ENCODE results near the gene BUB3. TPM values are rescaled to one million over a fixed set of nuclear protein-coding genes. Genes with fewer than 3 reads are reported as not detected.

BUB3 gene
- total and polyA plus RNA-seq, 2 donors (not counting 1 experiment from before 2014, with no cell fraction given) = 121 to 195 TPM

GRCh38 chr10:123142701-123143161, 11.5 kb upstream of the BUB3 start:
- peaks cover 88% of the 10 kb centered on the region for H3K27me3 ChIP-seq (ENCODE audit: control insufficient read depth, insufficient read depth, low read length)
- no peak for DNase-seq (ENCODE audit: low read depth in 2 of 2)
- H3K27ac ChIP-seq (ENCODE audit: insufficient read depth, low read length) = no peak overlapping the region

GRCh38 chr10:123143162-123143824, 10.9 kb upstream of the BUB3 start:
- H3K36me3 ChIP-seq (ENCODE audit: control insufficient read depth, insufficient read depth, low read length) = no peaks in the 10 kb centered on the region
- H2AFZ ChIP-seq (ENCODE audit: low read length) = no peak overlapping the region
- DNase-seq (ENCODE audit: low read depth in 2 of 2) = no peak
- no peaks in the 10 kb centered on the region for H3K79me2 ChIP-seq (ENCODE audit: control insufficient read depth, insufficient read depth, low read length)
- H3K9me3 ChIP-seq (ENCODE audit: control insufficient read depth, insufficient read depth, low read depth, low read length) = no peaks in the 10 kb centered on the region
- peaks cover 90% of the 10 kb centered on the region for H3K27me3 ChIP-seq (ENCODE audit: control insufficient read depth, insufficient read depth, low read length)
- TF ChIP-seq EZH2 (IDR thresholded peaks at IDR 0.05; ENCODE audit: low read length, missing control alignments) = peak; percentile 81
- TF ChIP-seq, protein P1, sequence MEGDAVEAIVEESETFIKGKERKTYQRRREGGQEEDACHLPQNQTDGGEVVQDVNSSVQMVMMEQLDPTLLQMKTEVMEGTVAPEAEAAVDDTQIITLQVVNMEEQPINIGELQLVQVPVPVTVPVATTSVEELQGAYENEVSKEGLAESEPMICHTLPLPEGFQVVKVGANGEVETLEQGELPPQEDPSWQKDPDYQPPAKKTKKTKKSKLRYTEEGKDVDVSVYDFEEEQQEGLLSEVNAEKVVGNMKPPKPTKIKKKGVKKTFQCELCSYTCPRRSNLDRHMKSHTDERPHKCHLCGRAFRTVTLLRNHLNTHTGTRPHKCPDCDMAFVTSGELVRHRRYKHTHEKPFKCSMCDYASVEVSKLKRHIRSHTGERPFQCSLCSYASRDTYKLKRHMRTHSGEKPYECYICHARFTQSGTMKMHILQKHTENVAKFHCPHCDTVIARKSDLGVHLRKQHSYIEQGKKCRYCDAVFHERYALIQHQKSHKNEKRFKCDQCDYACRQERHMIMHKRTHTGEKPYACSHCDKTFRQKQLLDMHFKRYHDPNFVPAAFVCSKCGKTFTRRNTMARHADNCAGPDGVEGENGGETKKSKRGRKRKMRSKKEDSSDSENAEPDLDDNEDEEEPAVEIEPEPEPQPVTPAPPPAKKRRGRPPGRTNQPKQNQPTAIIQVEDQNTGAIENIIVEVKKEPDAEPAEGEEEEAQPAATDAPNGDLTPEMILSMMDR (conservative IDR thresholded peaks at IDR 0.05 in 1 of 2, IDR thresholded peaks at IDR 0.05 in 1 of 2; ENCODE audit: low read depth in 1 of 2, low read length in 2 of 2) = no peak
- no peak overlapping the region for H3K4me2 ChIP-seq (ENCODE audit: extremely low read depth, insufficient read depth, low read length)
- H4K20me1 ChIP-seq (ENCODE audit: control insufficient read depth, extremely low read depth, insufficient read depth, low read length) = no peaks in the 10 kb centered on the region
- H3K4me1 ChIP-seq (ENCODE audit: control insufficient read depth, extremely low read depth, insufficient read depth, low read length) = no peaks in the 10 kb centered on the region
- no peak overlapping the region for H3K9ac ChIP-seq (ENCODE audit: insufficient read depth, low read length)
- no peak overlapping the region for H3K4me3 ChIP-seq (replicated peaks in 1 of 4; ENCODE audit: control extremely low read depth in 1 of 4, insufficient read depth in 1 of 4, low read depth in 3 of 4, low read length in 4 of 4)
- no peak overlapping the region for H3K27ac ChIP-seq (ENCODE audit: insufficient read depth, low read length)

More at GRCh38 chr10:123142701-123143161, 11.5 kb upstream of the BUB3 start:
- H2AFZ ChIP-seq (ENCODE audit: low read length) = no peak overlapping the region
- H3K79me2 ChIP-seq (ENCODE audit: control insufficient read depth, insufficient read depth, low read length) = no peaks in the 10 kb centered on the region
- no peaks in the 10 kb centered on the region for H3K4me1 ChIP-seq (ENCODE audit: control insufficient read depth, extremely low read depth, insufficient read depth, low read length)
- no peaks in the 10 kb centered on the region for H3K36me3 ChIP-seq (ENCODE audit: control insufficient read depth, insufficient read depth, low read length)
- TF ChIP-seq, protein P1 (conservative IDR thresholded peaks at IDR 0.05 in 1 of 2, IDR thresholded peaks at IDR 0.05 in 1 of 2; ENCODE audit: low read depth in 1 of 2, low read length in 2 of 2) = no peak
- no peak for TF ChIP-seq EZH2 (IDR thresholded peaks at IDR 0.05; ENCODE audit: low read length, missing control alignments)
- no peaks in the 10 kb centered on the region for H4K20me1 ChIP-seq (ENCODE audit: control insufficient read depth, extremely low read depth, insufficient read depth, low read length)
- H3K9me3 ChIP-seq (ENCODE audit: control insufficient read depth, insufficient read depth, low read depth, low read length) = no peaks in the 10 kb centered on the region
- no peak overlapping the region for H3K9ac ChIP-seq (ENCODE audit: insufficient read depth, low read length)
- no peak overlapping the region for H3K4me3 ChIP-seq (replicated peaks in 1 of 4; ENCODE audit: control extremely low read depth in 1 of 4, insufficient read depth in 1 of 4, low read depth in 3 of 4, low read length in 4 of 4)
- no peak overlapping the region for H3K4me2 ChIP-seq (ENCODE audit: extremely low read depth, insufficient read depth, low read length)

DNA sequence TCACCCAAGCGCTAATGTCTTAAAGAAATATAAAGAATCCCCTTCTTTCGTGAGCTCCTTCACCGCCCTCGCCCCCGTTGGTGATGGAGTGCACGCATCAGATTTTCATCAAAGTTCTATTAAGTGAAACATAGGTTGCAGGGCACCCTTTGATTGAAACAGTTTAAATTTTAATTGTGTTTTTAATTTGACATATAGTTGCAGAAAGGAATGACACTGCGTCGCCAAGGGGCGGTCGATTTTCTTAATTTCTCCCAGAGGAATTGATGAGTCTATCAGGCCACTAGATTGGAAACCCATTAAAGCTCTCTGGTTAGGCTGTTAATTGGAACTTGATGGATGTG, 10.4 kb upstream of the BUB3 start:
- Histone ChIP-seq H3K36me3 (ENCODE audit: control insufficient read depth, insufficient read depth, low read length) (no peaks in the 10 kb centered on the region), H3K4me1 (ENCODE audit: control insufficient read depth, extremely low read depth, insufficient read depth, low read length) (no peaks in the 10 kb centered on the region), H3K27ac (ENCODE audit: insufficient read depth, low read length) (no peak overlapping the region), H3K27me3 (ENCODE audit: control insufficient read depth, insufficient read depth, low read length) (peaks cover 94% of the 10 kb centered on the region), H3K79me2 (ENCODE audit: control insufficient read depth, insufficient read depth, low read length) (no peaks in the 10 kb centered on the region), H4K20me1 (ENCODE audit: control insufficient read depth, extremely low read depth, insufficient read depth, low read length) (no peaks in the 10 kb centered on the region), H3K9ac (ENCODE audit: insufficient read depth, low read length) (no peak overlapping the region), H3K4me2 (ENCODE audit: extremely low read depth, insufficient read depth, low read length) (no peak overlapping the region), H2AFZ (ENCODE audit: low read length) (no peak overlapping the region), H3K4me3 (replicated peaks in 1 of 4; ENCODE audit: control extremely low read depth in 1 of 4, insufficient read depth in 1 of 4, low read depth in 3 of 4, low read length in 4 of 4) (no peak overlapping the region), H3K9me3 (ENCODE audit: control insufficient read depth, insufficient read depth, low read depth, low read length) (no peaks in the 10 kb centered on the region)
- no peak for DNase-seq (ENCODE audit: low read depth in 2 of 2)
- TF ChIP-seq, protein P1 (conservative IDR thresholded peaks at IDR 0.05 in 1 of 2, IDR thresholded peaks at IDR 0.05 in 1 of 2; ENCODE audit: low read depth in 1 of 2, low read length in 2 of 2) = no peak
- TF ChIP-seq EZH2 (IDR thresholded peaks at IDR 0.05; ENCODE audit: low read length, missing control alignments) = no peak
